Right atrium auricular region (tissue), 2 donors: ENCODE results near the gene GART. TPM values are rescaled to one million over a fixed set of nuclear protein-coding genes. Genes with fewer than 3 reads are reported as not detected.

ENCODE experiments used
- DNase-seq: peaks from one replicate; pipeline ENCODE4 v3.0.0-alpha.2; 2019; ENCODE audit warnings: low spot score
- H3K27ac ChIP-seq, 2 donors: fragments of 200-600 bp; sonication (generic); 1 replicate in 1 of 2; 2 replicates in 1 of 2; pipeline ENCODE4 v1.5.1; 2016 to 2019
- H3K27me3 ChIP-seq, 2 donors: fragments of 200-600 bp; sonication (generic); one replicate each; pipeline versions ENCODE4 v1.5.1 to v1.6.0; 2017 to 2019
- H3K36me3 ChIP-seq: fragments of 200-600 bp; sonication (generic); one replicate; pipeline ENCODE4 v1.5.1; 2016
- H3K4me1 ChIP-seq, 2 donors: fragments of 200-600 bp; sonication (generic); one replicate each; pipeline versions ENCODE4 v1.5.1 to v1.6.0; 2017 to 2019
- H3K4me3 ChIP-seq, 2 donors: fragments of 200-600 bp; sonication (generic); 1 replicate in 1 of 2; 2 replicates in 1 of 2; pipeline ENCODE4 v1.5.1; 2017 to 2019; ENCODE audit warnings: mild to moderate bottlenecking in 1 of 2, moderate library complexity in 1 of 2
- H3K9me3 ChIP-seq, 2 donors: fragments of 200-600 bp; sonication (generic); one replicate each; pipeline ENCODE4 v1.5.1; 2019
- total RNA-seq, 2 donors: library from RNA; depleted of rRNA; stranded (reverse); fragments of >200 nt; gene quantifications; one replicate each; pipeline ENCODE4 v1.1.0, GENCODE V29; 2016
- TF ChIP-seq, protein P1 (sequence below), 2 donors: fragments of 200-600 bp; sonication (generic); IDR thresholded peaks; one replicate each; pipeline ENCODE4 v1.5.1; 2019; ENCODE audit warnings: antibody characterized with exemption in 2 of 2

The GART gene
- total RNA-seq, 2 donors from 2014 or later, result 29.7 to 32.5 TPM

DNA sequence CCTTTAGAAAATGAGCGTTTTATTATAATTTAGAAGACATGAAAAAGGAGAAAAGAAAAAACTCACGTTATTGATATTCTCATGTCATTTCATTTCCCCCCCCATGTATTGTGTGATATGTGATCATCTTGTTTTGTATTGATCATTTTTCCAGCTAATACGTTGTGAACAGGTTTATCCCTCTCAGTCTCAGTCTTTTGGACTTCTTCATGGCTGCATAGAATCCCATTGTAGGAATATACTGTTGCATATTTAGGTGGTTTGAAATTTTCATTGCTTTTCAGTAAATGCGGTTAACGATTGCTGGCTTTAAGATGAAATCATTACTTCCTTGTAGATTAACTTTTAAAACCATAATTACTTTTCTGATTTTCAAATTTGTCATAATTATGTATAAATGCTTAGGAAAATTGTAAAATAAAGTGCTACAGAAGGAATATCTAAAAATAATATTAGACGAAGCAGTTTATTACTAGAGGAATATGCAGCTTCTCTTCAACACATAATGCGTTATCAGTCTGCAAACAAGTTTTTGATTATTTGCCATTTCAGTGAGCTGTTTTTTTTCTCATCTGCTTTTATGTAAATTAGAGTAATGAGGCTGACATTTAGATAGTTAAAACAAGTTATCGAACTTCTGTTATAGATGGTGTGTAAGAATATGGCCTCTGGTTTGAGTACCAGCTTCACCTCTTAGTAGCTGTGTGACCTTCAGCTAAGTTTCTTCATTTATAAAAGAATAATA, 2.7 kb upstream of the GART start:
- Histone ChIP-seq H3K27ac (peak overlapping the region in 1 of 2 donors; percentile 99), H3K4me1 (peaks cover 0 to 35% of the 10 kb centered on the region in 2 donors), H3K4me3 (peak overlapping the region; percentile 78 to 90), H3K27me3 (no peaks in the 10 kb centered on the region), H3K9me3 (no peaks in the 10 kb centered on the region), H3K36me3 (peaks cover 27% of the 10 kb centered on the region)
- TF ChIP-seq, protein P1, sequence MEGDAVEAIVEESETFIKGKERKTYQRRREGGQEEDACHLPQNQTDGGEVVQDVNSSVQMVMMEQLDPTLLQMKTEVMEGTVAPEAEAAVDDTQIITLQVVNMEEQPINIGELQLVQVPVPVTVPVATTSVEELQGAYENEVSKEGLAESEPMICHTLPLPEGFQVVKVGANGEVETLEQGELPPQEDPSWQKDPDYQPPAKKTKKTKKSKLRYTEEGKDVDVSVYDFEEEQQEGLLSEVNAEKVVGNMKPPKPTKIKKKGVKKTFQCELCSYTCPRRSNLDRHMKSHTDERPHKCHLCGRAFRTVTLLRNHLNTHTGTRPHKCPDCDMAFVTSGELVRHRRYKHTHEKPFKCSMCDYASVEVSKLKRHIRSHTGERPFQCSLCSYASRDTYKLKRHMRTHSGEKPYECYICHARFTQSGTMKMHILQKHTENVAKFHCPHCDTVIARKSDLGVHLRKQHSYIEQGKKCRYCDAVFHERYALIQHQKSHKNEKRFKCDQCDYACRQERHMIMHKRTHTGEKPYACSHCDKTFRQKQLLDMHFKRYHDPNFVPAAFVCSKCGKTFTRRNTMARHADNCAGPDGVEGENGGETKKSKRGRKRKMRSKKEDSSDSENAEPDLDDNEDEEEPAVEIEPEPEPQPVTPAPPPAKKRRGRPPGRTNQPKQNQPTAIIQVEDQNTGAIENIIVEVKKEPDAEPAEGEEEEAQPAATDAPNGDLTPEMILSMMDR (IDR thresholded peaks at IDR 0.05), result no peak
- DNase-seq, result no peak

DNA sequence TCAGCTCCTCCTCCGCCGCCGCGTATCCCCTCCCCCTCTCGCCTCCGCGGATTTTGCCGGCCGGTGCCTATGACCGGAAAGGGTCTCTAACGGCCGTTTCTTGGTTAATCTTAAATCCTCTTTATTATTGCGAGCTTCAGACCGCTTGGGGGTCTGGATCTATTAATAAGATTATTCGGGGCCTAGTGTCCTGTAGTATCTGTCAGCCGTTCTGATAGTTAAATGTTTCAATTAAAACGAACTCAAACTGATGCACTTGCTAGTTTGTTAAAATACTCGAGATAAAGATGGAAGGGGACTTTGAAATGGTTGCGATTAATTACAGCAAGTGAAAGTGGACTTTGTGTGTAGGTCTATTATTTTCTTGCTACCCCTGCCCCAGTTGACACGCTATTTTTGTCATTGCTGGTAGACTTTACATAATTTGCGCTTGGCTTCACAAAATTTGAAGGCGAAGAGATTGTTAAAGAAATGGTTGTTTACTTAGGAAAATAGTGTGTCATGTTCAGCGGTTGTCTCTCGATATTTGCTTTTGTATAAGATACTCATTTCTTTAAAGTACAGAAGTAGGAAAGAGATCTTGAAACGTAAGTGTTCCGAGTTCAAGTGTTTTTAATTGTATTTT, 1.7 kb upstream of the GART start:
- Histone ChIP-seq H3K9me3 (no peaks in the 10 kb centered on the region), H3K36me3 (peaks cover 24% of the 10 kb centered on the region), H3K27me3 (no peaks in the 10 kb centered on the region), H3K4me3 (peak overlapping the region; percentile 78 to 90), H3K27ac (peak overlapping the region; percentile 92 to 99), H3K4me1 (peaks cover 0 to 35% of the 10 kb centered on the region in 2 donors)
- TF ChIP-seq, protein P1 (IDR thresholded peaks at IDR 0.05), result no peak
- no peak for DNase-seq

DNA sequence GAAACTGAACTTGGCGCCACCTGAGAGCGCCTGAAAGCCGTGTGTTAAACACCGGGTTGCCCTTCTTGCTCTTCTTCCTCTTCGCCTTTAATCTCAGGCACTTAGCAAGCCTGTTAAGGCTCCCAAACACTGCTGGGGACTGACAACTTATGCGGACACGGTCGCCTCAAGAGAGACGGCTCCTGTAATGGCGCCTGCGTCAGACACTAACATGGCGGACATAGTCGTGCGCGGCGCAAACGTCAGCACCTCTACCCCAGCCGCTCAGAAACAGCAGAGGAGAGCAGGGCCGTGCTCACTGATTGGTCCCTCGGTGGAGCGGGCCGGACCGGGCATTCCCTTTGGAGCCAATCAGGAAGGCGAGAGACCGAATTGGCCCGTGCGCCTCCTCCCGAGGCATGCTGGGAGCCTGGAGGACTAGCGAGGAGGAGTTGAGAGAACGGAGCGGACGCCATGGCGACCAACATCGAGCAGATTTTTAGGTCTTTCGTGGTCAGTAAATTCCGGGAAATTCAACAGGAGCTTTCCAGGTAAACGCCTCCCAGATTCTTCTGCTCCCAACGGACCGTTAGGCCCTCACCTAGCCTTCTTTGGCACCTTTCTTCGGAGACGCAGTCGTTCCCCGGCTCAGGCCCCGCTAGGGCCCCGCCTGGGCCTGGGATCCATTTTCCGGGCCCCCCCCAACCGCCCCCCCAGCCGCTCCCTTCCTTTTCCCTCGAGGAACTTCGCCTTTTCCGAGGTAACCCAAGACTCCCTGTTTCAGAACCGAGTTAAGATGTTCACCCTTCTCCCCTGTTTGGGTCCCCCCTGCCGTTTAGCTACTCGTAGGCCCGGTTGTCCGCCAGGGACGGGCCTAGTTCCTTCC, 955 bp upstream of the GART start, which contains the start of gene SON:
Gene SON, plus strand, starts transcription at position 399 of the 865 bp plus-strand sequence. Its CDS starts 55 bp downstream, at position 454.
- H3K27me3 ChIP-seq, result no peaks in the 10 kb centered on the region
- H3K4me1 ChIP-seq, result peaks cover 0 to 35% of the 10 kb centered on the region in 2 donors
- no peaks in the 10 kb centered on the region for H3K9me3 ChIP-seq
- peaks cover 26% of the 10 kb centered on the region for H3K36me3 ChIP-seq
- peak; percentile 100 for DNase-seq
- H3K4me3 ChIP-seq, result peak within 1 kb of the TSS; percentile 78 to 90
- H3K27ac ChIP-seq, result peak within 1 kb of the TSS; percentile 92 to 99
- TF ChIP-seq, protein P1 (IDR thresholded peaks at IDR 0.05), result no peak

DNA sequence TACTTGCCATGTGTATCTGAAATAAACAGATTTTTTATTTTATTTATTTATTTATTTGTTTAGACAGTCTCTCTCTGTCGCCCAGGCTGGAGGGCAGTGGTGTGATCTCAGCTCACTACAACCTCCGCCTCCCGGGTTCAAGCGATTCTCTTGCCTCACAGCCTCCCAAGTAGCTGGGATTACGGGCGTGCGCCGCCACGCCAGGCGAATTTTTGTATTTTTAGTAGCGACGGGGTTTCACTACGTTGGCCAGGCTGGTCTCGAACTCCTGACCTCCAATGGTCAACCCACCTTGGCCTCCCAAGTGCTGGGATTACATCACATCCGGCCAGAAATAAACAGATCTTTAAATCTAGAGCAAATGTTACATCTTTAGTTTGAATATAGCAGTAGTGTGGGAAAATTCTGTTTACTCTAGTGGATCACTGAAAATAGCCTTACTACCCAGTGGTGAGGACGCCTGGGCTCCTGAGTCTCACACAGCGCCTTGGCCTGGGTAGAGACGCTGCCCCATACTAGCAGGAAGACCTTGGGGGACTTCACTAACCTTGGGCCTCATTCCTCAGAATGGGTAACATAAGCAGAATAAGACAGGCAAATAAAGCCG, 709 bp downstream of the GART start:
- Histone ChIP-seq H3K4me3 (peak overlapping the region; percentile 78 to 90), H3K4me1 (peaks cover 0 to 35% of the 10 kb centered on the region in 2 donors), H3K9me3 (no peaks in the 10 kb centered on the region), H3K36me3 (peaks cover 30% of the 10 kb centered on the region), H3K27me3 (no peaks in the 10 kb centered on the region), H3K27ac (peak overlapping the region; percentile 92 to 99)
- TF ChIP-seq, protein P1 (IDR thresholded peaks at IDR 0.05), result no peak
- no peak for DNase-seq

DNA sequence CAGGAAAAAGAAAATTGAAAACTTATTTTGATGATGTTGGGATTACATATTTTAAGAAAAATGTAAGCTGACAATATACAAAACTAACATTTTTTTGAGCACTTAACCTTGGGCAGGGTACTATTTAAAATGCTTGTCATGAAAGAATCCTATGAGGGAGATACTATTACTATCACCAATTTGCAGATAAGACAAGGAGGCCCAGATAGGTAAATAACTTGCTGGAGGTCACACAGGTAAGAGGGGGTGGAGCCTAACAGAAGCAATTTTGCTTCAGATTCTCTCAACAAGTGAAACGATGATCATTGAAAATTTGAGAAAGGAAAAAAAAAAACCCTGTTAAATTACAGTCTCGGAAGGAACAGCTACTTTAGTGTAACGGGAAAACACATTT, 1.2 kb downstream of the GART start:
- peaks cover 0 to 31% of the 10 kb centered on the region in 2 donors for H3K4me1 ChIP-seq
- H3K4me3 ChIP-seq, result no peak overlapping the region
- no peaks in the 10 kb centered on the region for H3K27me3 ChIP-seq
- H3K9me3 ChIP-seq, result no peaks in the 10 kb centered on the region
- H3K36me3 ChIP-seq, result peaks cover 35% of the 10 kb centered on the region
- DNase-seq, result no peak
- peak overlapping the region in 1 of 2 donors; percentile 99 for H3K27ac ChIP-seq
- TF ChIP-seq, protein P1 (IDR thresholded peaks at IDR 0.05), result no peak
